ENCODE results near the gene KCTD18. TPM values are rescaled to one million over a fixed set of nuclear protein-coding genes. Genes with fewer than 3 reads are reported as not detected.

The KCTD18 gene
- total and polyA plus RNA-seq, 10 of the 15 experiments (the other 5 are each of a cell fraction or from before 2014, with no cell fraction given) = 1.4 to 16.9 (median 12.5) TPM

- TF ChIP-seq ZNF687 (IDR thresholded peaks at IDR 0.05) (no peak), FOXK2 (IDR thresholded peaks at IDR 0.05) (no peak), ELK1 (IDR thresholded peaks at IDR 0.05; ENCODE audit: low read depth, low read length) (no peak), NR2C1 (IDR thresholded peaks at IDR 0.05) (no peak), STAT1 (conservative IDR thresholded peaks at IDR 0.05) (no peak), ZBTB4 (CRISPR knock-in tag; IDR thresholded peaks at IDR 0.05) (no peak), ATF3 (IDR thresholded peaks at IDR 0.05; ENCODE audit: borderline replicate concordance, extremely low read depth, low read depth, low read length) (no peak), E2F4 (IDR thresholded peaks at IDR 0.05; ENCODE audit: low read depth, low read length) (no peak)
Measured at GRCh38 chr2:200528228-200528627, 18.4 kb upstream of the KCTD18 start (continued).
